Right lobe of liver (tissue), 4 donors: ENCODE measurements around the gene LCP1.

Experiments used
- POLR2A ChIP-seq: fragments of 450-650 bp; IDR thresholded peaks from one replicate; pipeline ENCODE4 v1.6.1; 2017; ENCODE audit warnings: antibody characterized with exemption, mild to moderate bottlenecking
- TF ChIP-seq, protein P1 (sequence below), 4 donors: fragments of 200-600 bp in 3 of 4; fragments of 450-650 bp in 1 of 4; IDR thresholded peaks; one replicate each; pipeline versions ENCODE4 v1.5.1 to v1.8.0; 2016 to 2022; ENCODE audit warnings: antibody characterized with exemption in 4 of 4, mild to moderate bottlenecking in 2 of 4
- donor health status: DM: no; HTN: no; CAD: no.
- donor health status: DM: no; HTN: no; CAD: no.
- donor health status: DM: no; HTN: yes; CAD: no.

DNA sequence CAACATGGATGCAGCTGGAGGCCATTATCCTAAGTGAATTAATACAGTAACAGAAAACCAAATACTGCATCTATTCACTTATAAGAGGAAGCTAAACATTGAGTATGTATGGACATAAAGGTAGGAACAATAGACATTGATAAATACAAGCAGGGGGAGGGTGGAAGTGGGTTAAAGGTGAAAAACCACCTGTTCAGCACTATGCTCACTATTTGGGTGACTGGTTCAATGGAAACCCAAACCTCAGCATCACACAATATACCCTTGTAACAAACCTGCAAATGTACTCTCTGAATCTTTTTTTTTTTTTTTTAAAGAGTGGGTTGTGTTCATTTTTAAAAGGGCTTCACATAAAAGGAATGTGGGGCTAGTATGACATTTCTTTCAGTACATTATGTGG is 50.3 kb downstream of the LCP1 start:
- TF ChIP-seq, protein P1, sequence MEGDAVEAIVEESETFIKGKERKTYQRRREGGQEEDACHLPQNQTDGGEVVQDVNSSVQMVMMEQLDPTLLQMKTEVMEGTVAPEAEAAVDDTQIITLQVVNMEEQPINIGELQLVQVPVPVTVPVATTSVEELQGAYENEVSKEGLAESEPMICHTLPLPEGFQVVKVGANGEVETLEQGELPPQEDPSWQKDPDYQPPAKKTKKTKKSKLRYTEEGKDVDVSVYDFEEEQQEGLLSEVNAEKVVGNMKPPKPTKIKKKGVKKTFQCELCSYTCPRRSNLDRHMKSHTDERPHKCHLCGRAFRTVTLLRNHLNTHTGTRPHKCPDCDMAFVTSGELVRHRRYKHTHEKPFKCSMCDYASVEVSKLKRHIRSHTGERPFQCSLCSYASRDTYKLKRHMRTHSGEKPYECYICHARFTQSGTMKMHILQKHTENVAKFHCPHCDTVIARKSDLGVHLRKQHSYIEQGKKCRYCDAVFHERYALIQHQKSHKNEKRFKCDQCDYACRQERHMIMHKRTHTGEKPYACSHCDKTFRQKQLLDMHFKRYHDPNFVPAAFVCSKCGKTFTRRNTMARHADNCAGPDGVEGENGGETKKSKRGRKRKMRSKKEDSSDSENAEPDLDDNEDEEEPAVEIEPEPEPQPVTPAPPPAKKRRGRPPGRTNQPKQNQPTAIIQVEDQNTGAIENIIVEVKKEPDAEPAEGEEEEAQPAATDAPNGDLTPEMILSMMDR (IDR thresholded peaks at IDR 0.05), result no peak
- no peak for TF ChIP-seq POLR2A
